ENCODE data around the gene TRIAP1. TPM values are rescaled to one million over a fixed set of nuclear protein-coding genes. Genes with fewer than 3 reads are reported as not detected.

Gene TRIAP1
- total and polyA plus RNA-seq, 9 donors, result 8.1 to 18.5 (median 13.4) TPM

GRCh38 chr12:120483621-120484020, 37.4 kb upstream of the TRIAP1 start:
- no peak for DNase-seq
- H3K4me3 ChIP-seq, result no peak overlapping the region

GRCh38 chr12:120481022-120481767, 35.0 kb upstream of the TRIAP1 start:
- WGBS, 3 donors, result 95 to 97% (median 97%) methylated on average over 9 of the region's 9 CpGs
- intact Hi-C loops (cut with DNase I), result no loop called here
- no peak for TF ChIP-seq POLR2A (IDR thresholded peaks at IDR 0.05)
- TF ChIP-seq EP300 (IDR thresholded peaks at IDR 0.05), result no peak
- no peak for TF ChIP-seq CTCF (IDR thresholded peaks at IDR 0.05)

More at GRCh38 chr12:120483621-120484020, 37.4 kb upstream of the TRIAP1 start:
- H3K27ac ChIP-seq, result no peak overlapping the region
- H3K4me1 ChIP-seq (ENCODE audit: insufficient read depth), result peaks cover 7% of the 10 kb centered on the region
- H3K27me3 ChIP-seq, result no peaks in the 10 kb centered on the region
- 90 to 92% (median 92%) methylated on average over 1 of the region's 1 CpG for WGBS, 3 donors
- no peaks in the 10 kb centered on the region for H3K9me3 ChIP-seq
- no peak for TF ChIP-seq POLR2A (IDR thresholded peaks at IDR 0.05)
- TF ChIP-seq EP300 (IDR thresholded peaks at IDR 0.05), result no peak
- TF ChIP-seq CTCF (IDR thresholded peaks at IDR 0.05), result no peak
- H3K36me3 ChIP-seq, result no peaks in the 10 kb centered on the region
- intact Hi-C loops (cut with DNase I), result no loop called here

DNA sequence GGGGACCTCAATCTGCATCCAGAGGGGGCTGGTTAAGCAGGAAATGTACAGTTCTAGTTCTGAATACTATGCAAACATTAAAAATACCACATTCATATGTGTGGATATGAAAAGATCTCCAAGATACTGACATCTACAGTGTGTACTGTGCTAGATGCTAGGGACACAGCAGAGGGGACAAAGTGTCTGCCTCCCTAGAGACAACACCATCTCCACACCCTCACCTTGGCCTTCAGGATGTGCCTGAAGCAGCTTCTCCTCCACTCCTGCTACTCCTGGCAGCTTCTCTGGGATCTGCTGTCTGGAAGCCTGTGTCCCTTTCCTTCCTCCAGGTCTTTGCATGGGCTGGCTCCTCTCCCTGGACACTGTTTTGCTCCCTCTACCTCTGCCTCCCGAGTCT, 34.0 kb upstream of the TRIAP1 start:
- Histone ChIP-seq H3K9me3 (no peaks in the 10 kb centered on the region), H3K4me3 (no peak overlapping the region), H3K27ac (no peak overlapping the region), H3K4me1 (ENCODE audit: insufficient read depth) (no peaks in the 10 kb centered on the region), H3K27me3 (no peaks in the 10 kb centered on the region), H3K36me3 (no peaks in the 10 kb centered on the region)
- TF ChIP-seq CTCF (IDR thresholded peaks at IDR 0.05) (no peak), POLR2A (IDR thresholded peaks at IDR 0.05) (no peak), EP300 (IDR thresholded peaks at IDR 0.05) (no peak)
- DNase-seq, result no peak
- intact Hi-C loops (cut with DNase I), result no loop called here
- 48 to 64% (median 52%) methylated on average over 1 of the region's 1 CpG for WGBS, 3 donors

More at GRCh38 chr12:120481022-120481767, 35.0 kb upstream of the TRIAP1 start:
- no peak overlapping the region for H3K27ac ChIP-seq
- no peaks in the 10 kb centered on the region for H3K36me3 ChIP-seq
- H3K4me3 ChIP-seq, result no peak overlapping the region
- no peaks in the 10 kb centered on the region for H3K4me1 ChIP-seq (ENCODE audit: insufficient read depth)
- DNase-seq, result no peak
- H3K27me3 ChIP-seq, result no peaks in the 10 kb centered on the region
- no peaks in the 10 kb centered on the region for H3K9me3 ChIP-seq

- Histone ChIP-seq H3K4me3 (no peak overlapping the region), H3K9me3 (no peaks in the 10 kb centered on the region), H3K27me3 (no peaks in the 10 kb centered on the region), H3K4me1 (ENCODE audit: insufficient read depth) (no peaks in the 10 kb centered on the region), H3K36me3 (no peaks in the 10 kb centered on the region), H3K27ac (no peak overlapping the region)
- DNase-seq, result no peak
- intact Hi-C loops (cut with DNase I), result no loop called here
- TF ChIP-seq EP300 (IDR thresholded peaks at IDR 0.05) (no peak), POLR2A (IDR thresholded peaks at IDR 0.05) (no peak), CTCF (IDR thresholded peaks at IDR 0.05) (no peak)
- 97 to 100% (median 98%) methylated on average over 1 of the region's 1 CpG for WGBS, 3 donors
Measured at GRCh38 chr12:120479458-120479857, 33.3 kb upstream of the TRIAP1 start.
